MCF 10A (cell line): ENCODE data around the gene RETN. TPM values are rescaled to one million over a fixed set of nuclear protein-coding genes. Genes with fewer than 3 reads are reported as not detected.

ENCODE experiments used
- BruUV-seq: library from RNA; stranded (reverse); fragments of 400-500 nt; replicated peaks from 2 replicates; lab custom pipeline; 2021; lab: Mats Ljungman, UMichigan
- CTCF ChIA-PET: fragments of 300-600 bp; sonication (Branson Sonifier 250); formaldehyde crosslinking; extraction: SDS; loops from one replicate; lab custom pipeline; 2021; ENCODE audit warnings: antibody characterized with exemption, inconsistent platforms; lab: Yijun Ruan, JAX
- POLR2A ChIA-PET: fragments of 300-600, 350-650 bp; sonication (Branson Sonifier 250); formaldehyde crosslinking; extraction: SDS; loops from one replicate; lab custom pipeline; 2020; ENCODE audit warnings: antibody characterized with exemption, inconsistent platforms; lab: Yijun Ruan, JAX
- DNase-seq: peaks from one replicate; pipeline ENCODE4 v3.0.0-alpha.2; 2018; ENCODE audit not compliant: unreplicated experiment
- H3K27ac Mint-ChIP-seq: one replicate; pipeline ENCODE4 v1.8.0; 2022; ENCODE audit warnings: mild to moderate bottlenecking, low read depth, mixed read lengths; ENCODE audit not compliant: unreplicated experiment
- H3K27me3 Mint-ChIP-seq: one replicate; pipeline ENCODE4 v1.8.0; 2022; ENCODE audit warnings: mixed read lengths; ENCODE audit not compliant: insufficient read depth, unreplicated experiment
- H3K36me3 Mint-ChIP-seq: one replicate; pipeline ENCODE4 v1.8.0; 2022; ENCODE audit warnings: mild to moderate bottlenecking, moderate library complexity, mixed read lengths; ENCODE audit not compliant: insufficient read depth, unreplicated experiment
- H3K4me1 Mint-ChIP-seq: one replicate; pipeline ENCODE4 v1.8.0; 2022; ENCODE audit warnings: mixed read lengths; ENCODE audit not compliant: insufficient read depth, unreplicated experiment
- H3K4me3 Mint-ChIP-seq: one replicate; pipeline ENCODE4 v1.8.0; 2022; ENCODE audit warnings: mild to moderate bottlenecking, moderate library complexity, mixed read lengths; ENCODE audit not compliant: unreplicated experiment
- H3K9me3 Mint-ChIP-seq: one replicate; pipeline ENCODE4 v1.8.0; 2022; ENCODE audit warnings: mixed read lengths; ENCODE audit not compliant: unreplicated experiment
- intact Hi-C: fragments of 100-400 bp; cut with micrococcal nuclease; formaldehyde crosslinking; loops from 2 replicates; pipeline ENCODE4 v1.14.1; 2022
- total RNA-seq: library from RNA; stranded (reverse); gene quantifications from 2 replicates; pipeline ENCODE4 v1.2.3, GENCODE V29; 2022
- TF ChIP-seq, protein P1 (sequence below): fragments of 200-600 bp; IDR thresholded peaks from one replicate; pipeline ENCODE4 v1.8.0; 2022; ENCODE audit warnings: antibody characterized with exemption, mild to moderate bottlenecking; ENCODE audit not compliant: unreplicated experiment

Gene RETN
- total RNA-seq, 1 experiment from 2014 or later = not detected

DNA sequence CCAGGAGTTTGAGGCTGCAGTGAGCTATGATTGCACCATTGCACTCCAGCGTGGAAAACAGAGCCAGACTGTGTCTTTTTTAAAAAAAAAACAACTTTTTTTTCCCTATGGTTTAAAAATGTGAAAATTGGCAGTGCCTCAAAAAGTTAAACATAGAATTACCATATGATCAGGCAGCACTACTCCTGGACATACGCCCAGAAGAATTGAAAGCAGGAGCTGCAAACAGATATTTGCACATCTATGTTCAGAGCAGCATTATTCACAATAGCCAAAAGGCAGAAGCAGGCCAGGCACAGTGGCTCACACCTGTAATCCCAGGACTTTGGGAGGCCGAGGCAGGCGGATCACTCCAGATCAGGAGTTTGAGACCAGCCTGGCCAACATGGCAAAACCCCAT, 3.8 kb upstream of the RETN start:
- BruUV-seq = no TSS peak
- TF ChIP-seq, protein P1, sequence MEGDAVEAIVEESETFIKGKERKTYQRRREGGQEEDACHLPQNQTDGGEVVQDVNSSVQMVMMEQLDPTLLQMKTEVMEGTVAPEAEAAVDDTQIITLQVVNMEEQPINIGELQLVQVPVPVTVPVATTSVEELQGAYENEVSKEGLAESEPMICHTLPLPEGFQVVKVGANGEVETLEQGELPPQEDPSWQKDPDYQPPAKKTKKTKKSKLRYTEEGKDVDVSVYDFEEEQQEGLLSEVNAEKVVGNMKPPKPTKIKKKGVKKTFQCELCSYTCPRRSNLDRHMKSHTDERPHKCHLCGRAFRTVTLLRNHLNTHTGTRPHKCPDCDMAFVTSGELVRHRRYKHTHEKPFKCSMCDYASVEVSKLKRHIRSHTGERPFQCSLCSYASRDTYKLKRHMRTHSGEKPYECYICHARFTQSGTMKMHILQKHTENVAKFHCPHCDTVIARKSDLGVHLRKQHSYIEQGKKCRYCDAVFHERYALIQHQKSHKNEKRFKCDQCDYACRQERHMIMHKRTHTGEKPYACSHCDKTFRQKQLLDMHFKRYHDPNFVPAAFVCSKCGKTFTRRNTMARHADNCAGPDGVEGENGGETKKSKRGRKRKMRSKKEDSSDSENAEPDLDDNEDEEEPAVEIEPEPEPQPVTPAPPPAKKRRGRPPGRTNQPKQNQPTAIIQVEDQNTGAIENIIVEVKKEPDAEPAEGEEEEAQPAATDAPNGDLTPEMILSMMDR = no peak
- ChIA-PET CTCF (interaction anchor here (0.6 to 1.9 kb wide), 7 partner anchors 11 to 214 kb away, joined by 3 to 8 read pairs (median 5); partner anchors contain the start of gene TRAPPC5), POLR2A (interaction anchor here (0.6 to 1.2 kb wide), 3 partner anchors 13 to 676 kb away, joined by 3 read pairs; no protein-coding TSS in a partner anchor)
- H3K9me3 Mint-ChIP-seq = no peaks in the 10 kb centered on the region
- intact Hi-C loops = no loop called here
- H3K36me3 Mint-ChIP-seq = no peaks in the 10 kb centered on the region
- H3K27ac Mint-ChIP-seq = no peak overlapping the region
- DNase-seq = no peak
- no peak overlapping the region for H3K4me3 Mint-ChIP-seq
- H3K27me3 Mint-ChIP-seq = peaks cover 23% of the 10 kb centered on the region
- H3K4me1 Mint-ChIP-seq = no peaks in the 10 kb centered on the region

DNA sequence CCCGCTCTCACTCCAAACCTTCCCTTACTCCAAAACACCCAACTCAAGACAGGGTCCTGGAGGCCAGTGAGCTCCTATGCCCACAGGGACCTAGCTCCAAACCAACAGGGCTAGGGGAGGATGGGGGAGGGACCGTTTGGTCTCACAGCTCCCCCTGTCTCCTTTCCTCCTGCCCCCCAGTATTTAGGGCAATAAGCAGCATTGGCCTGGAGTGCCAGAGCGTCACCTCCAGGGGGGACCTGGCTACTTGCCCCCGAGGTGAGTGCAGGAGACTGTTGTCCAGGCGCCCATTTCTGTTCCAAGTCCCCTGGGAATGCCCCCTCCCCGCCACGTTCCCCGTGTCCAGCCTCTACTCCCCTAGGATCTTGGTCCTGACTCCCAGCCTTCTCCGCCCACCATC, 792 bp downstream of the RETN start:
- no TSS peak for BruUV-seq
- Mint-ChIP-seq H3K4me1 (no peaks in the 10 kb centered on the region), H3K27ac (no peak overlapping the region), H3K36me3 (no peaks in the 10 kb centered on the region), H3K27me3 (peaks cover 22% of the 10 kb centered on the region), H3K4me3 (no peak overlapping the region), H3K9me3 (no peaks in the 10 kb centered on the region)
- ChIA-PET CTCF (interaction anchor here (0.6 to 2.0 kb wide), 3 partner anchors 11 to 131 kb away, joined by 4 to 6 read pairs (median 4); partner anchors contain the start of gene TRAPPC5), POLR2A (interaction anchor here (0.7 to 0.9 kb wide), 2 partner anchors 11 to 16 kb away, joined by 3 read pairs; partner anchors contain the start of gene TRAPPC5)
- no peak for DNase-seq
- intact Hi-C loops = no loop called here
- TF ChIP-seq, protein P1 = no peak

DNA sequence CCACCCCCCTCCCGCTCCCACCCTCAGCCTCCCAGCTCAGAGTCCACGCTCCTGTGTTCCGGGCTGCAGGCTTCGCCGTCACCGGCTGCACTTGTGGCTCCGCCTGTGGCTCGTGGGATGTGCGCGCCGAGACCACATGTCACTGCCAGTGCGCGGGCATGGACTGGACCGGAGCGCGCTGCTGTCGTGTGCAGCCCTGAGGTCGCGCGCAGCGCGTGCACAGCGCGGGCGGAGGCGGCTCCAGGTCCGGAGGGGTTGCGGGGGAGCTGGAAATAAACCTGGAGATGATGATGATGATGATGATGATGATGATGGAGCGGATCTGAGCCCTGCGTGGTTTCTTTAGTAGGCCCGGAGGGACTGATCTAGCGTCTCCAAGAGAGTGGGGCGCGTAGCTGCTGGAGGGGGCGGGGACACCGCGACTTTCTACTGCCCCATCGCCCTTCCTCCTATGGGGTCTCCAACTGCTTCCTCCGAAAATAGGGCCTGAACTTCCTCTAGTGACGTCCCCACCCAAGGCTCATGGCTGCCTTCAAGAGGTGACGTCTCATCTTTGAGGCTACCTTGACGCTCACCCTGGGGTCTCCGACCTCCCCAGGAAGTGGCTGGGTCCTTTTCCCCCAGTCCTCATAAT, 1.4 kb downstream of the RETN start:
- no TSS peak for BruUV-seq
- H3K27me3 Mint-ChIP-seq = peaks cover 22% of the 10 kb centered on the region
- CTCF ChIA-PET = interaction anchor here (1.0 to 2.0 kb wide), 2 partner anchors 11 to 18 kb away, joined by 4 to 6 read pairs; partner anchors contain the start of gene TRAPPC5

DNA sequence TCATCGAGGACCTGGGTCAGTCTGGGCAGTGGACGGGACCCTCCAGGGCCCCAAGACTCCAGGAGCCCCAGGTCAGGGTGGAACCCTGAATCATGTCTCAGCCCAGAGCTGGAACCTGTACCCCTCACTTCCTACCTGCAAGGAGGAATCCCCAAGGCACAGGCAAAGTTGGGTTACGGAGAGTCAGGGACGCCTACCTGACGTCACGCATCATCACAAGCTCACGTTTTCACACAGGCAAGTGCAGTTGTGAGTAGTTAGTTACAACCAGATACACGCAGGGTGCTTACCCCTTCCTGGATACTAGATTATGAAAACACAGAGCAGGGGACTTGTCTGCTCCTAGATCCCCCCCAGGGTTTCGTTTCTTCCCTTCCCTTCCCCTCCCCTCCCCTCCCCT, 1.9 kb downstream of the RETN start:
- CTCF ChIA-PET = interaction anchor here (1.4 kb wide), 1 partner anchor 10 kb away, joined by 3 read pairs; the partner anchor contains the start of gene TRAPPC5
- POLR2A ChIA-PET = interaction anchor here (0.7 kb wide), 1 partner anchor 15 kb away, joined by 4 read pairs; no protein-coding TSS in a partner anchor
- no peak for DNase-seq
- Mint-ChIP-seq H3K4me1 (no peaks in the 10 kb centered on the region), H3K4me3 (peak overlapping the region; percentile 37), H3K36me3 (no peaks in the 10 kb centered on the region), H3K27ac (no peak overlapping the region), H3K9me3 (no peaks in the 10 kb centered on the region), H3K27me3 (peaks cover 22% of the 10 kb centered on the region)
- BruUV-seq = no TSS peak
- TF ChIP-seq, protein P1 = no peak
- intact Hi-C loops = no loop called here

More for the DNA sequence above, 1.4 kb downstream of the RETN start:
- intact Hi-C loops = no loop called here
- H3K4me3 Mint-ChIP-seq = peak overlapping the region; percentile 37
- POLR2A ChIA-PET = interaction anchor here (0.7 to 0.9 kb wide), 3 partner anchors 10 to 17 kb away, joined by 3 to 4 read pairs (median 3); partner anchors contain the start of gene TRAPPC5
- DNase-seq = no peak
- TF ChIP-seq, protein P1 = no peak
- no peaks in the 10 kb centered on the region for H3K4me1 Mint-ChIP-seq
- no peaks in the 10 kb centered on the region for H3K36me3 Mint-ChIP-seq
- H3K9me3 Mint-ChIP-seq = no peaks in the 10 kb centered on the region
- no peak overlapping the region for H3K27ac Mint-ChIP-seq
